PC-9 (cell line): Measurements from ENCODE around the gene GAN.
"Not testable (repeated sequence)": the region's sequence is repeated elsewhere in the genome, so short reads cannot be mapped to it uniquely, and the experiment has no call there.

Experiments used
- EZH2 ChIP-seq: fragments of 200-600 bp; sonication (generic); IDR thresholded peaks from 2 replicates; pipeline ENCODE4 v1.8.0; 2017; ENCODE audit warnings: antibody characterized with exemption, low read depth
- TF ChIP-seq, protein P1 (sequence below): fragments of 200-600 bp; sonication (generic); conservative IDR thresholded peaks from 2 replicates; pipeline ENCODE4 v1.6.1; 2017; ENCODE audit warnings: mixed run types, antibody characterized with exemption, mild to moderate bottlenecking, moderate library complexity

DNA sequence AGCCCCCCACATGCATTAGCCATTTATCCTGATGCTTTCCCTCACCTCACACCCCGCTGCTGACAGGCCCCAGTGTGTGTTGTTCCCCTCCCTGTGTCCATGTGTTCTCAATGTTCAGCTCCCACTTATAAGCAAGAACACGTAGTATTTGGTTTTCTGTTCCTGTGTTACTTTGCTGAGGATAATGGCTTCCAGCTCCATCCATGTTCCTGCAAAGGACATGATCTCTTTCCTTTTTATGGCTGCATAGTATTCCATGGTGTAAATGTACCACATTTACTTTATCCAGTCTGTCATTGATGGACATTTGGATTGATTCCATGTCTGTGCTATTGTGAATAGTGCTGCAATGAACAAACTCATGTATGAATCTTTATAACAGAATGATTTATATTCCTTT, 90.2 kb downstream of the GAN start:
- TF ChIP-seq EZH2 = not testable (repeated sequence)
- TF ChIP-seq, protein P1, sequence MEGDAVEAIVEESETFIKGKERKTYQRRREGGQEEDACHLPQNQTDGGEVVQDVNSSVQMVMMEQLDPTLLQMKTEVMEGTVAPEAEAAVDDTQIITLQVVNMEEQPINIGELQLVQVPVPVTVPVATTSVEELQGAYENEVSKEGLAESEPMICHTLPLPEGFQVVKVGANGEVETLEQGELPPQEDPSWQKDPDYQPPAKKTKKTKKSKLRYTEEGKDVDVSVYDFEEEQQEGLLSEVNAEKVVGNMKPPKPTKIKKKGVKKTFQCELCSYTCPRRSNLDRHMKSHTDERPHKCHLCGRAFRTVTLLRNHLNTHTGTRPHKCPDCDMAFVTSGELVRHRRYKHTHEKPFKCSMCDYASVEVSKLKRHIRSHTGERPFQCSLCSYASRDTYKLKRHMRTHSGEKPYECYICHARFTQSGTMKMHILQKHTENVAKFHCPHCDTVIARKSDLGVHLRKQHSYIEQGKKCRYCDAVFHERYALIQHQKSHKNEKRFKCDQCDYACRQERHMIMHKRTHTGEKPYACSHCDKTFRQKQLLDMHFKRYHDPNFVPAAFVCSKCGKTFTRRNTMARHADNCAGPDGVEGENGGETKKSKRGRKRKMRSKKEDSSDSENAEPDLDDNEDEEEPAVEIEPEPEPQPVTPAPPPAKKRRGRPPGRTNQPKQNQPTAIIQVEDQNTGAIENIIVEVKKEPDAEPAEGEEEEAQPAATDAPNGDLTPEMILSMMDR = not testable (repeated sequence)
